Lung (tissue), 12 donors: ENCODE measurements around the gene POLN. TPM values are rescaled to one million over a fixed set of nuclear protein-coding genes. Genes with fewer than 3 reads are reported as not detected.

Experiments used
- ATAC-seq: fragments of 200-7000 bp; cut with Tn5 transposase; one replicate; pipeline ENCODE4 v1.9.1; 2020; ENCODE audit warnings: moderate number of reproducible peaks; ENCODE audit not compliant: insufficient read depth, low FRiP score
- DNase-seq, 3 donors: peaks; one replicate each; pipeline ENCODE4 v3.0.0-alpha.2; 2013 to 2017
- H3K27ac ChIP-seq, 2 donors: one replicate each; pipeline ENCODE4 v1.5.1; 2013; ENCODE audit warnings: mild to moderate bottlenecking in 2 of 2, moderate library complexity in 2 of 2, control low read depth in 1 of 2, inconsistent platforms in 1 of 2, low read depth in 1 of 2, low read length in 1 of 2
- H3K27me3 ChIP-seq, 3 donors: one replicate each; pipeline ENCODE4 v1.5.1; 2013; ENCODE audit warnings: low read length in 2 of 3; ENCODE audit not compliant: control insufficient read depth in 3 of 3, insufficient read depth in 3 of 3
- H3K36me3 ChIP-seq, 4 donors: one replicate each; pipeline ENCODE4 v1.5.1; 2013; ENCODE audit warnings: low read length in 4 of 4, mild to moderate bottlenecking in 1 of 4, moderate library complexity in 1 of 4; ENCODE audit not compliant: control insufficient read depth in 4 of 4, insufficient read depth in 4 of 4
- H3K4me1 ChIP-seq, 5 donors: one replicate each; pipeline ENCODE4 v1.5.1; 2013; ENCODE audit warnings: low read length in 5 of 5, mild to moderate bottlenecking in 2 of 5, moderate library complexity in 1 of 5; ENCODE audit not compliant: control insufficient read depth in 5 of 5, insufficient read depth in 5 of 5
- H3K4me3 ChIP-seq: one replicate; pipeline ENCODE4 v1.5.1; 2013; ENCODE audit warnings: mild to moderate bottlenecking, control low read depth, moderate library complexity
- H3K9ac ChIP-seq, 2 donors: one replicate each; pipeline ENCODE4 v1.5.1; 2013; ENCODE audit warnings: low read length in 2 of 2, control low read depth in 1 of 2; ENCODE audit not compliant: insufficient read depth in 1 of 2
- H3K9me3 ChIP-seq, 4 donors: one replicate each; pipeline ENCODE4 v1.5.1; 2013; ENCODE audit warnings: low read length in 3 of 4, mild to moderate bottlenecking in 1 of 4, moderate library complexity in 1 of 4; ENCODE audit not compliant: control insufficient read depth in 4 of 4, insufficient read depth in 3 of 4
- WGBS, 2 donors: extraction: QIAGEN DNeasy Blood & Tissue Kit; methylation state at CpG; one replicate each; pipeline ENCODE4 v1.1.7; 2013; 5-methylcytosine and 5-hydroxymethylcytosine counted together
- polyA plus RNA-seq, 2 donors: library from polyadenylated mRNA; stranded (reverse); fragments of 200-250 nt; gene quantifications; one replicate each; pipeline ENCODE4 v1.2.1, GENCODE V29; 2013
- total RNA-seq, 2 donors: library from RNA; depleted of rRNA in 1 of 2; stranded (reverse); fragments of >200 nt in 1 of 2; gene quantifications; one replicate each; pipeline ENCODE4 v1.2.1, GENCODE V29; 2014 to 2021
- TF ChIP-seq, protein P1 (sequence below): IDR thresholded peaks from 2 replicates; pipeline ENCODE4 v1.5.1; 2012; ENCODE audit warnings: mild to moderate bottlenecking; ENCODE audit errors: control extremely low read depth, extremely low read depth
- donor health status: control.
- donor health status: control.
- donor health status: Bipolar disorder and iron deficiency.
- donor health status: healthy.
- donor health status: DM: yes; HTN: yes; CAD: no.

Gene POLN
- total and polyA plus RNA-seq, 4 donors = 0.68 to 3.7 (median 2.2) TPM

DNA sequence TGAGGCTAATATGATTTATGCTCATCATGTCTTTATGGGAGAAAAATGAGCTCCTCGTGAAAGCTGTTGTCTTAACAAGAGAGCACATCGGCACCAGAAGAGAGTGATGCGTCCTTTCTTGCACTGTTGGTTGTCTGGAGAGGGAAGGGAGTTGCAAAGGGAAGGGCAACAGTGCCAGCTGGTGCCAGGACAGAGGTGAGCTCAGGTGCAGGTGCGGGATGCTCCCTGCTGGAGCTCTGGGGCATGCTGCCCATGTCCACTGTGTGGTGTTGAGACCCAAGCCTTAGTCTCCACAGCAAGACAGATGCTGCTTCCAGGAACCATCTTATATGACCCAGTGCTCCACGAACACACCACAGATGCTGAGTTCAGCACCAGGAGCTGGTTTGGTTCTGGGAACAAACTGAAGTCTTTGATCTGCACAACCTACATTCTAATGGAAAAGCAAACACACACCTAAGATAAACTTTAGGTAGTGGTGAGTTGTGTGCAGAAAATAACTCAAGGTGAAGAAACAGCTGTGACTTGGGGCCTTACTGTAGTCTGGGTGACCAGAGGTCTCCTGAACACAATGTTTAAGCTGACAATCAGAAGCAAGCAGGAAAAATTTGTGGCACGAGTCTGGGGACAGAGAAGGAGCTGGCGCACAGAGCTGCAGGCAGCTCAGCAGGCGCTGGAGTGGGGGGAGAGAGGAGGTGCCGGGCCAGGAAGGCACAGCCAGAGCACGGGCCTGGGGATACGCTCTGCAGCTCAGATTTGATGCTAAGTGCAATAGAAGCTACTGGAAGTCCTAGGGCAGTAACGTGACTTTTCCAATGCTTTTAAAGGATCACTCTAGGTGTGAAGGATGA, 73.2 kb downstream of the POLN start:
- Histone ChIP-seq H3K4me1 (peaks cover 0 to 4% (median 0%) of the 10 kb centered on the region in 5 donors), H3K4me3 (no peak overlapping the region), H3K9me3 (no peaks in the 10 kb centered on the region), H3K9ac (no peak overlapping the region), H3K27me3 (no peaks in the 10 kb centered on the region), H3K36me3 (peaks cover 0 to 3% (median 0%) of the 10 kb centered on the region in 4 donors), H3K27ac (no peak overlapping the region)
- TF ChIP-seq, protein P1, sequence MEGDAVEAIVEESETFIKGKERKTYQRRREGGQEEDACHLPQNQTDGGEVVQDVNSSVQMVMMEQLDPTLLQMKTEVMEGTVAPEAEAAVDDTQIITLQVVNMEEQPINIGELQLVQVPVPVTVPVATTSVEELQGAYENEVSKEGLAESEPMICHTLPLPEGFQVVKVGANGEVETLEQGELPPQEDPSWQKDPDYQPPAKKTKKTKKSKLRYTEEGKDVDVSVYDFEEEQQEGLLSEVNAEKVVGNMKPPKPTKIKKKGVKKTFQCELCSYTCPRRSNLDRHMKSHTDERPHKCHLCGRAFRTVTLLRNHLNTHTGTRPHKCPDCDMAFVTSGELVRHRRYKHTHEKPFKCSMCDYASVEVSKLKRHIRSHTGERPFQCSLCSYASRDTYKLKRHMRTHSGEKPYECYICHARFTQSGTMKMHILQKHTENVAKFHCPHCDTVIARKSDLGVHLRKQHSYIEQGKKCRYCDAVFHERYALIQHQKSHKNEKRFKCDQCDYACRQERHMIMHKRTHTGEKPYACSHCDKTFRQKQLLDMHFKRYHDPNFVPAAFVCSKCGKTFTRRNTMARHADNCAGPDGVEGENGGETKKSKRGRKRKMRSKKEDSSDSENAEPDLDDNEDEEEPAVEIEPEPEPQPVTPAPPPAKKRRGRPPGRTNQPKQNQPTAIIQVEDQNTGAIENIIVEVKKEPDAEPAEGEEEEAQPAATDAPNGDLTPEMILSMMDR = no peak
- no peak for ATAC-seq
- WGBS, 2 donors = 82 to 88% methylated on average over 12 of the region's 12 CpGs
- DNase-seq = no peak

DNA sequence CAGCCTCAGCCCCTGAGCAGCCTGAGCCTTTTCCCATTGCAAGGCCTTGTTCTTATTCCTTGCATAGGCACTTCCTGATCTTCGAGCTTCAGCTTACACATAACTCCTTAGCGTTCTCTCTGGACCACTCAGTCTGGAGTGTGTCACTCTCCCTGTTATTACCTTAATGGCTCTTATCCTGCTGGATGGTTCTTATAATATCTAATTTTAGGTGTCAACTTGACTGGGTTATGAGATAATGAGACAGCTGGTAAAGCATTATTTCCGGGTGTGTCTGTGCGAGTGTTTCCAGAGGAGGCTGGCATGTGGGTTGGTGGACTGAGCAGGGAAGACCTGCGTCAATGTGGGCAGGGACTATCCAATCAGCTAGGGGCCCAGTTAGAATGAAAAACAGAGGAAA, 75.7 kb downstream of the POLN start:
- ATAC-seq (peak; percentile 10), DNase-seq (peak in 1 of 3 donors; percentile 9)
- 74 to 85% methylated on average over 5 of the region's 5 CpGs for WGBS, 2 donors
- TF ChIP-seq, protein P1 = no peak
- Histone ChIP-seq H3K4me3 (no peak overlapping the region), H3K27ac (no peak overlapping the region), H3K9me3 (no peaks in the 10 kb centered on the region), H3K4me1 (peaks cover 0 to 7% (median 0%) of the 10 kb centered on the region in 5 donors), H3K9ac (no peak overlapping the region), H3K36me3 (peaks cover 0 to 3% (median 0%) of the 10 kb centered on the region in 4 donors), H3K27me3 (no peaks in the 10 kb centered on the region)

DNA sequence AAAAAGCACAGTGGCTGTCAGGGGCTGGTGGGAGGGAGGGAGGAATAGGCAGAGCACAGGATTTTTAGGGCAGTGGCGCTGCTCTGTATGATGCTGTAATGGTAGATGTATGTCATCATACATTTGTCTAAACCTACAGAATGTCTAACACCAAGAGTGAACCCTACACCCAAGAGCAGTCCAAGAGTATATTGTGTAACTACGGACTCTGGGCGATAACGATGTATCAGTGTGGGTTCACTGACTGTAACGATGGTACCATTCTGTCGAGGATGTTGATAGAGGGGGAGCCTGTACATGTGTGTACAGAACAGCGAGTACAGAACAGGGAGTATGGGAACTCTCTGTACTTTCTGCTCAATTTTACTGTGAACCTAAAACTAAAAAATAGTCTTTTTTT, 76.5 kb downstream of the POLN start:
- no peak overlapping the region for H3K27ac ChIP-seq
- TF ChIP-seq, protein P1 = no peak
- H3K9ac ChIP-seq = no peak overlapping the region
- WGBS, 2 donors = 95 to 96% methylated on average over 7 of the region's 7 CpGs
- ATAC-seq (no peak), DNase-seq (no peak)
- no peaks in the 10 kb centered on the region for H3K27me3 ChIP-seq
- H3K9me3 ChIP-seq = no peaks in the 10 kb centered on the region
- H3K36me3 ChIP-seq = peaks cover 0 to 3% (median 0%) of the 10 kb centered on the region in 4 donors
- H3K4me3 ChIP-seq = no peak overlapping the region
- peaks cover 0 to 7% (median 0%) of the 10 kb centered on the region in 5 donors for H3K4me1 ChIP-seq
